ELF-1 (cell line): Measurements from ENCODE around the gene FOSL2.
A peak's percentile ranks its signal among the peaks of the same experiment; 100 is the strongest.
"Not testable (repeated sequence)": the region's sequence is repeated elsewhere in the genome, so short reads cannot be mapped to it uniquely, and the experiment has no call there.

Experiments
- DNase-seq: peaks from one replicate; pipeline ENCODE4 v3.0.0-alpha.2; 2016; ENCODE audit warnings: low read depth, low spot score

Gene FOSL2

DNA sequence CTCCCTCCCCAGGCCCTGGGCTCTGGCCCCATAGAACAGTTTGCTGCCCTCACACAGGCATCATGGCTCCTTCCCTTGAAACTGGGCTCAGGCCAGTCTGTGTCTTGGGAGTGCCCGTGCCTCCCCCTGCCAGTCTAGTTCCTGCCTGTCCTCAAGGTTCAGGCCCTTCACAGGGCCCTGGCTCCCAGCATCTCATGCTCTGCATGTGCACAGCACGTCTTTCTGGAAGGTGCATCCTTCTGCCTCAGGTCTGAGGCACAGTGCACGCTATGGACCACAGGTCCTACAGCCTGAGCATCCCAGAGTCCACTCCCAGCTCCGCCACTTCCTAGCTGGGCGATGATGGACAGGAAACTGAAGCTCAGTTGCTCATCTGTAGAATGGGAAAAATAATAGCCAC, 35.6 kb upstream of the FOSL2 start:
- DNase-seq = no peak

- no peak for DNase-seq
These were observed 34.5 kb upstream of the FOSL2 start for GRCh38 chr2:28357948-28358667.

DNA sequence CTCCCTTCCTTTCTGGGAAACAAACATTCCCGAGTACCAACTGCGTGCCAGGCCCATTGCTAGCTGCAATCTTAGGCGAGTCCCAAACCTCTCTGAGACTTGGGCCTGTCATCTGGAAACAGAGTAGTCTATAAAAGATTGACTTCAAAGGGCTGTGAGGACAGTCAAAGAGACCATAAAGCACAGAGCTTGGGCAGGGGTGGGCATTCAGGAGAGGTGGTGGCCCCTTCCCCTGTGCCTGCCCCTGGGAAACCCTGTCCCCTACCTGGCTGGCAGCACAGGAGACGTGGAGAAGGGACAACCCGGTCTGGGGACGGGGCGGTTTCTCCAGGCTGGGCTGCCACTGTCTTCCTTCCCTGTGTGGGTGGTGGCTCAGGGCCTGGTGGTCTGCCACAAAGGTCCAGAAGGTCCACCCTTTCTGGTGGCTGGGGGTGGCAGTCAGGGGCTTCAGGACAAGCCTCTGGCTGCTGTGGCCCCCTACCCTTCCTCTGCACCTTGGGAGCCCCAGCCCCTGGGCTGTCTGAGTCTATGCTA, 33.9 kb upstream of the FOSL2 start:
- DNase-seq = no peak

- no peak for DNase-seq
These were observed 33.2 kb upstream of the FOSL2 start for GRCh38 chr2:28359222-28360057.

- DNase-seq = no peak
These were observed 32.5 kb upstream of the FOSL2 start for GRCh38 chr2:28360058-28360717.

DNA sequence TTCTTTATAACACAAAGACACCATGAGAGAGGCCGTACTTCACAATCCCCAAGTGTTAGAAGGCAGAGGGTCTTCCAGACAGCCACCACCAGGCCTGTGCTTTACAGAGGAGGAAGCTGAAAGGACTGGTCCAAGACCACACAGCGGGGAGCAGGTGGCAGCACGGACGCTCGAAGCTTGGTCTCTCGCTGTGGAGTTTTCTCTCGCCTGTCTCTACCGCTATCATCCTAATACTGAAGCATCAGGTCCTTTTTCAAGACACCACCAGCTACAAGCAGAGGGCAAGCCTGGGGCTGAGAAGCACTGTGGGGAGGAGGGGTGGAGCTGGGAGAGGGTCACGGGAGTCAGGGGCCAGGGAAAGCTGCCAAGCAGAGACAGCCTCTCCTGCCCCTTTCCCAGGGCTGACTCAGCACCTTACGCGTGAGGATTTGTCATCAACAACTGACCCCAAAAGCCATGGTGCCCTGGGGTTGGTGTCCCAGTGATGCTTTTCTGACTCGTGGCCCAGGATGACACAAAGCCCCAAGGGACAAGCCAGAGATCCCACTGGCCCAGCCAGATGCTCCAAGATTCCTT, 31.9 kb upstream of the FOSL2 start:
- DNase-seq = peak; percentile 60

DNA sequence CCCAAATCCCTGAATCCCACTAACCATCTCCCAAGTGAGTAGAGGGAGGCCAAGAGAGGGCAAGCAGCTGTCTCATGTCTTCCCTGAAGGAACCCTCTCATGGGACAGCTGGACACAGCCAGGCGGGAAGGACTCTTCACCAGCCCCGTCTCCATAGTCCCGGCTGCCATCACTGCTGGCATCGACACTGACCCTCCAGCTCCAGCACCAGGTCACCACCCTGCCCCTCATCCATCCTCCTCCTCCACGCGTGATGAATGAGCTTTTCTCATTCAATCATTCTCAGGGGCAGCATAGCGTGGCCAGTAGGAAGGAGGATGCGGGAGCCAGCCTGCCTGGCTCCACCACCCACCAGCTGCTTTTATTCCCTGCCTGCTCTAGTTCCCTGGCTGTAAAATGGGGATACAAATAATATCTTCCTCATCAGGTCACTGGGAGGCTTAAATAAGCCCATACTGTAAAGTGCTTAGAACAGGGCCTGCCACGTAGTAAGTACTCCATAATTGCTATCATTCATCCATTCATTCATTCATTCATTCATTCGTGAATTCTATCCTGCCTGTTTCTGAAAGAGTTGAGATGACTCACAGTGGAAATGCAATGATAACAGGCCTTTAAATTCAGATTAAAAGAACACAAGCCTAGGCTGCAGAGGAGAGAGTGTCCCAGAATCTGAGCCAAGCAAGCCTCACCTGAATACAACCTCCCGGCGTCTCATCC, 30.5 kb upstream of the FOSL2 start:
- no peak for DNase-seq

DNA sequence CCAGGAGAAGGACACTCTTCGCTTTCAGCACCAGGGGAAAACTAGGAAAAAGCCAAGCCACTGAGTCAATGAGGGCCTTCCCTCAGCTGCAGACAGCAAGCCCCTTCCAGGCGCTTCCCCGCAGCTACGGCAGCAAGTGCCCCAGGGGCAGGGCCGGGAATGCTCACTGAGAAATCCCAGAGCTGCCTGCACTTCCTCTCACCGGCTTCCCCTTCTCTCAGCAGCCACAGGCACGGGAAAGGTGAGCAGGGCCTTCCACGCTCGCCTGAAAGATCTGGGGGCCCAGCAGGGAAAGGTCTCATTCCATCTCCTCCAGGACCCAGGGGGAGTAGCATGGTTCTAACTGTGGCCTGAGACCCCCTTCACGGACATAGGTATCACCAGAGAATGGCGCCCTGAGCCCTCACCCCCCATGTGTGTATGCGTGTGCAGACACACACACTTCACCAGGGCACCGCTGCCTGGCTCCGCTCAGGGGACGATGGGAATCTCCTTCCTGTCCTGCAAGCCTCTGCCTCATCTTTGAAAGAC, 29.6 kb upstream of the FOSL2 start:
- DNase-seq = peak; percentile 79

GRCh38 chr2:28363686-28364280, 28.9 kb upstream of the FOSL2 start:
- DNase-seq = no peak

DNA sequence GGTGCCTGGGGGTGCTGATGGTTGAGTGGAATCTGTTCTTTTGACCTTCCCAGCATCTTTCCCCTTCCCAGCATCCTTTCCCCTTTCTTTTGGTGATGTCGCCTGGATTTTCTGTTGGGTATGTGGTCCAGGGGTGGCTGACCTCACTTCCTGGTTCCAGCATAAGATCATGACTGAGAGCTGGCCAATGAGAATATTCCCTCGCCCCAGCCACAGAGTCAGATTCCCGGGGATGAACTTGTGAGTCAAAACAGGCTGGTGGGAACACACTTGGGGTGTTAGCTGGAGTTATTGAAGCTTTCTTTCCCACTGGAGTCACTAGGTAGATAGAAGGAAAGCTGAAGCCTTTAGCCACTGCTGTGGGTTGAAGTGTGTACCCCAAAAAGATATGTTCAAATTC, 28.0 kb upstream of the FOSL2 start:
- DNase-seq = no peak

GRCh38 chr2:28365158-28365557, 27.5 kb upstream of the FOSL2 start:
- no peak for DNase-seq

- no peak for DNase-seq
These were observed 26.5 kb upstream of the FOSL2 start for GRCh38 chr2:28366149-28366495.

DNA sequence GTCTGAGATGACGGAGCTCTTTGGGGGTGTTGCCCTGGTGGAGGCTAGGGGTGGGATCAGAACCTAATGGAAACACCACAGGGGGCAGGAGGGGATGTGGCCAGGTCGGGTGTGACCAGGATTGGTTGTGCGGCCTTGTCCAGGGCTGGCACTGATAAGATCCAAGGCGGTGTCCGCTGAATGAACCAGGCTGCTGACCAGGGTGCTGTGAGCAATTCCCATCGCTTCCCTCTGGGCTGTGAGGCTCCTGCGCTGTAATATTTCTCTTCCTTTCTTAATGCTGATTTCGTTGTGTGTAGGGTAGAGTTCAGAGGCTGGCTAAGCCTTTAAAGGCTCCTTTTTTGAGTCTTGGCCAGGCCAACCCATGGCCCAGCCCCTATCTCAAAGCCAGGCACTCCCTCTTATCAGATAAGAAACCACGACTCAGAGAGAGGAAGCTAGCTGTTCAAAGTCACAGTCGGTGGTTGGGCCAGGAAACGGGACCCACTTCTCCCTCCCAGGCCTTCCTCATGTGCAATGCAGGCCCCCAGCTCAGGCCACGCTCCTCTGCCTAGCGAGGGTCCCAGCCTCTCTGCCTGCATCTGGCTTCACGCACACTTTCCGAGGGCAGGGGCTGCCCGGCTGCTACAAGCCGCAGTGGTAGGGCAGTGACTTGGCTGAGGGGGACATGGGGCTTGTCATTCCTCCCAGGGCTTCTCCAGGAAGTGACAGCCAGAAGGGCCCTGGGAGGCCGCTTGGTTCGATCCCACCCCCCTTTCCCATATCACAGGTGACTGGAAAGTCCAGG, 26.0 kb upstream of the FOSL2 start:
- peak; percentile 80 for DNase-seq

DNA sequence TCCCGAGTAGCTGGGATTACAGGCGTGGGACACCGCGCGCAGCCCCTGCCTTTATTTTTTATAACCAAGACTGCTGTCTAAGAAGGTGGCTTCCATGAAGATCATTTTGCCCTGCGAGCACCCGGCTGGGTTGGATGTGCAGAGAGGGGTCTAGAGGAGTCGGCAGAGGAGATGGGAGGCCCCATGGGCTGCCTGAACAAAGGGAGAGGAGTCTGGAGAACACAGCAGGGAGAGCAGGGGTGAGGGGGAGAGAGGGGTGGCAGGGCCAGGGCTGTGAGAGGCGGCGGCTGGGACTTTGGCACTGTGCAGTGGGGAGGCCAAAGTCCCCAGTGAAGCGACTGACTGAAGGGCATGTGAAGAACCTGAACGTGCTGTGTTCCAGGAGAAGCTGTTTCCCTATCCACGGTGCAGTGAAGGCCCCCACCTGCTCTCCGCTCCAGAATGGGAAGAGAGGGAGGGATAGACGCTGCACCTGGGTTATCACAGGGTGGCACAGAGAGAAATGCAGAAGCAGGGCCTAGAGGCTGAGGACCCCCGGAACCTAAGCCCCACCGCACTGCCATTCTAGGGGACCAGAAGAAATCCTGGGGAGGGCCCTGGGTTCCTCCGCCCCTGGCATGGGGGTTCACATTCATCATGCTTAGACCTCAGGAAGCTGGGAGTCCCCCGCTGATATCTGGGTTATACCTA, 24.8 kb upstream of the FOSL2 start:
- DNase-seq = no peak

DNA sequence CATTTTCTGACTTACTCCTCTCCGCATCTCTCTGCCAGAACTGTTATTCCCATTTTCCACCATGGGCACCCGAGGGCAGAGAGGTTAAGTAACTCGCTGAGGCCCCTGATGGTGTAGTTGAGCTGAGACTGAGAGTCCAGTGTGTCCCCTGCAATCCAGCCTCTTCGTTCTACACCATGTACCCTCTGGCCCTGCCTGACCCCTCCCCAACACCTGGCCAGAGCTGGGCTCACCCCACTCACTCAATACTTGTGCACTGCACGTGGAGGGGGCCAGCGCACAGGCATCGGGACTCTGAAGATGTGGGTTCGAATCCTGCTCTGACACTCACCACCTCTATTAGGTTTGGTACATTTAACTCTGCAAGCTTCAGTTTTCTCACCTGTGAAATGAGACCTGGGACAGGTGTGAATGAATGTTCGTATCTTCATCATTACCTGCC, 24.3 kb upstream of the FOSL2 start:
- no peak for DNase-seq

DNA sequence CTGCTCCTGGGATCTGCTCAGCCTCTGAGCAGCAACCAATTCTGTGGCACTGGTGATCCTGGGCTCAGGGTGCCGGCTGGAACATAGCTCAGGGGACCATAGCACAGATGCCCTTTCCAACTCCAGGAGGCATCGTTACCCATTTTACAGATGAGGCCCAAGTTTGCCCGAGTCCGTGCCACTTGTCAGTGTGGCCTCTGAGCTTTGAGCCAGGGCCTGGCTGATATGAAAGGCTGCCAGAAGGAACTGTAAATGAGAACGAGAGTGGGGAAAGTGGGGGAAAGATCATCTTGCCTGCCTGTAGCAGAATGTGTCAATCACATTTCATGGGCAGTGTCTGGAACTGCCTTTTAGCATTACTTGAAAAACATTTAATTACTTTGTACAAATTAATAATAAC, 23.3 kb upstream of the FOSL2 start:
- no peak for DNase-seq

DNA sequence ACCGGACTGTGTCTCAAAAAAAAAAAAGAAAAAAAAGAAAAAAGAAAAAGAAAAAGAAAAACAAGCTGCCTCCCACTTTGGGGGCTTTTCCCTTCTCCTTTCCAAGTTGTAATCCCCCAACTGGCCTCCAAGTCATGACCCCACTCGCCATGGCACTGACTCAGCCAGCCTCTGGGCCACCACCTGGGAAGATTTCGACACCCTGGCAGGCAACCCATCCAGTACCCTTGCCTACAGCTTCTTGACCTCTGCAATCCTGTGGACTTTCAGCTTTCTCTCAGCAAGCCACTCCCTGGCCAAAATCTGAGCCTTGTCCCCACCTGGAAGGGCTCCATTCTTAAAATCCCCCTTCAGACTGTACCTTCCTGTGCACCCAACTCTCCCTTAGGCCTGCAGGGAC, 22.3 kb upstream of the FOSL2 start:
- no peak for DNase-seq

GRCh38 chr2:28371728-28372127, 20.9 kb upstream of the FOSL2 start:
- DNase-seq = not testable (repeated sequence)

DNA sequence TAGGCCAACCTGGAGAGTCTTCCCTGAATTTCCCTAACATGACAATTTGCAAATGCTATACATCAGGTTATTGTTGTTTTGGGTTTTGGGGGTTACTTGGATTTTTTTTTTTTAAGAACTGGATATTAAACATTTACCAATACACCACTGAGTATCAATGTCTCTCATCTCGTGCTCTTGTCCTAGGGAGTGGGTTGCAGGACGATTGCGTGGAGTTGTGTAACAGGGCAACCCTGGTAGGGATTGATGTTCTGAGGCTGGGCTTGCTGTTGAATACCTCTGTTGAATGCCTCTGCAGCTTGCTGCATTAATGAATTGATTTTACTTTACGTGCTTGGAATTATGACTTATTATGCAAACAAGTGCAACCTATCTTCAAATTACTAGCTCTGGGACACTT, 18.8 kb upstream of the FOSL2 start:
- DNase-seq = no peak
